ENCODE measurements around the gene PUM1. TPM values are rescaled to one million over a fixed set of nuclear protein-coding genes. Genes with fewer than 3 reads are reported as not detected.

PUM1 gene
- total RNA-seq, 4 donors from 2014 or later = 118 to 191 (median 132) TPM

- intact Hi-C loops (cut with DNase I) = no loop called here
- peaks cover 19 to 39% of the 10 kb centered on the region in 2 donors for H3K4me1 ChIP-seq
- TF ChIP-seq POLR2A (IDR thresholded peaks at IDR 0.05) = peak in 1 of 2 donors; percentile 23
- TF ChIP-seq CTCF (IDR thresholded peaks at IDR 0.05) = no peak
Observed at GRCh38 chr1:30908696-30909364, 156.7 kb downstream of the PUM1 start, which contains the start of gene SDC3. Gene SDC3, minus strand, starts transcription at chr1:30908758. Its CDS starts 172 bp downstream, at chr1:30908586.

GRCh38 chr1:30908316-30908695 is 157.2 kb downstream of the PUM1 start:
- Histone ChIP-seq H3K36me3 (no peaks in the 10 kb centered on the region), H3K27me3 (no peaks in the 10 kb centered on the region), H3K27ac (no peak overlapping the region), H3K4me1 (peaks cover 19 to 39% of the 10 kb centered on the region in 2 donors), H3K4me3 (replicated peaks in 1 of 3) (peak overlapping the region in 1 of 3 donors; percentile 37), H3K9me3 (no peaks in the 10 kb centered on the region)
- TF ChIP-seq POLR2A (IDR thresholded peaks at IDR 0.05) = no peak
- TF ChIP-seq CTCF (IDR thresholded peaks at IDR 0.05) = no peak
- DNase-seq = no peak
- WGBS, 2 donors = no CpG with 5 or more reads among the region's 69 CpGs
- intact Hi-C loops (cut with DNase I) = no loop called here

More at GRCh38 chr1:30908696-30909364, 156.7 kb downstream of the PUM1 start, which contains the start of gene SDC3:
- Histone ChIP-seq H3K27ac (no peak within 1 kb of the TSS), H3K36me3 (no peaks in the 10 kb centered on the region), H3K27me3 (no peaks in the 10 kb centered on the region), H3K4me3 (replicated peaks in 1 of 3) (peak within 1 kb of the TSS in 2 of 3 donors; percentile 27 to 44), H3K9me3 (no peaks in the 10 kb centered on the region)
- 10 to 14% methylated on average over 2 to 10 of the region's 68 CpGs for WGBS, 2 donors
- peak; percentile 23 to 24 for DNase-seq

GRCh38 chr1:30907481-30908315 is 157.8 kb downstream of the PUM1 start:
- H3K36me3 ChIP-seq = no peaks in the 10 kb centered on the region
- no peaks in the 10 kb centered on the region for H3K9me3 ChIP-seq
- peaks cover 19 to 39% of the 10 kb centered on the region in 2 donors for H3K4me1 ChIP-seq
- H3K4me3 ChIP-seq (replicated peaks in 1 of 3) = peak overlapping the region in 2 of 3 donors; percentile 0 to 37
- intact Hi-C loops (cut with DNase I) = no loop called here
- H3K27ac ChIP-seq = no peak overlapping the region
- H3K27me3 ChIP-seq = no peaks in the 10 kb centered on the region
- TF ChIP-seq CTCF (IDR thresholded peaks at IDR 0.05) (no peak), POLR2A (IDR thresholded peaks at IDR 0.05) (no peak)
- DNase-seq = peak in 1 of 2 donors; percentile 15
- WGBS, 2 donors = 29 to 41% methylated on average over 18 to 27 of the region's 47 CpGs

- Histone ChIP-seq H3K27me3 (no peaks in the 10 kb centered on the region), H3K4me3 (replicated peaks in 1 of 3) (no peak overlapping the region), H3K4me1 (peaks cover 25 to 47% of the 10 kb centered on the region in 2 donors), H3K36me3 (no peaks in the 10 kb centered on the region), H3K27ac (no peak overlapping the region), H3K9me3 (no peaks in the 10 kb centered on the region)
- intact Hi-C loops (cut with DNase I) = no loop called here
- TF ChIP-seq POLR2A (IDR thresholded peaks at IDR 0.05) = no peak
- TF ChIP-seq CTCF (IDR thresholded peaks at IDR 0.05) = no peak
- 86 to 94% methylated on average over 5 to 8 of the region's 9 CpGs for WGBS, 2 donors
- no peak for DNase-seq
Observed at GRCh38 chr1:30906631-30907441, 158.7 kb downstream of the PUM1 start.

Measured in thyroid gland (tissue), 4 donors.